HEK293T (cell line): ENCODE data around the gene DTYMK.
A peak's percentile ranks its signal among the peaks of the same experiment; 100 is the strongest.

Experiments used
- ARNT ChIP-seq: fragments of 450-650 bp; IDR thresholded peaks from 2 replicates; pipeline ENCODE4 v1.6.1; 2017; ENCODE audit warnings: mild to moderate bottlenecking
- BHLHE40 ChIP-seq: fragments of 450-650 bp; IDR thresholded peaks from 2 replicates; pipeline ENCODE4 v1.6.1; 2016; ENCODE audit warnings: mild to moderate bottlenecking, moderate library complexity, borderline replicate concordance
- ELF4 ChIP-seq: fragments of 450-650 bp; IDR thresholded peaks from 2 replicates; pipeline ENCODE4 v1.6.1; 2017; ENCODE audit warnings: antibody characterized with exemption
- FOXK2 ChIP-seq: fragments of 450-650 bp; IDR thresholded peaks from 2 replicates; pipeline ENCODE4 v1.6.1; 2016; ENCODE audit warnings: mild to moderate bottlenecking
- FOXM1 ChIP-seq: fragments of 450-650 bp; IDR thresholded peaks from 2 replicates; pipeline ENCODE4 v1.6.1; 2017; ENCODE audit warnings: mild to moderate bottlenecking, borderline replicate concordance
- HDGF ChIP-seq: fragments of 450-650 bp; IDR thresholded peaks from 2 replicates; pipeline ENCODE4 v1.6.1; 2017; ENCODE audit warnings: antibody characterized with exemption, borderline replicate concordance
- L3MBTL2 ChIP-seq: fragments of 450-650 bp; conservative IDR thresholded peaks from 2 replicates; pipeline ENCODE4 v1.6.1; 2016; ENCODE audit warnings: mild to moderate bottlenecking
- LEF1 ChIP-seq: fragments of 450-650 bp; IDR thresholded peaks from 2 replicates; pipeline ENCODE4 v1.6.1; 2017; ENCODE audit warnings: mild to moderate bottlenecking, borderline replicate concordance
- NFRKB ChIP-seq: fragments of 450-650 bp; IDR thresholded peaks from 2 replicates; pipeline ENCODE4 v1.6.1; 2016; ENCODE audit warnings: mild to moderate bottlenecking, moderate library complexity
- PKNOX1 ChIP-seq: fragments of 450-650 bp; IDR thresholded peaks from 2 replicates; pipeline ENCODE4 v1.6.1; 2016
- SP1 ChIP-seq: fragments of 450-650 bp; IDR thresholded peaks from 2 replicates; pipeline ENCODE4 v1.6.1; 2017
- SUZ12 ChIP-seq: fragments of 450-650 bp; IDR thresholded peaks from 2 replicates; pipeline ENCODE4 v1.6.1; 2016; ENCODE audit warnings: mild to moderate bottlenecking
- ZNF384 ChIP-seq: fragments of 450-650 bp; IDR thresholded peaks from 2 replicates; pipeline ENCODE4 v1.6.1; 2016

- TF ChIP-seq FOXK2, result no peak
- no peak for TF ChIP-seq ELF4
- no peak for TF ChIP-seq HDGF
- TF ChIP-seq BHLHE40, result no peak
- no peak for TF ChIP-seq PKNOX1
- no peak for TF ChIP-seq SP1
- TF ChIP-seq SUZ12, result no peak
- no peak for TF ChIP-seq FOXM1
- 0 out of 2 replicates have a peak, but pooled peaks have one; percentile 12 for TF ChIP-seq ZNF384
- TF ChIP-seq ARNT, result no peak
- TF ChIP-seq LEF1, result no peak
- no peak for TF ChIP-seq NFRKB
- no peak for TF ChIP-seq L3MBTL2
Observed at GRCh38 chr2:241706537-241706936, 19.9 kb upstream of the DTYMK start.
